Neural progenitor cell (in vitro differentiated cells): ENCODE results near the gene CEP68. TPM values are rescaled to one million over a fixed set of nuclear protein-coding genes. Genes with fewer than 3 reads are reported as not detected.
A peak's percentile ranks its signal among the peaks of the same experiment; 100 is the strongest.

Source experiments
- DNase-seq: peaks from one replicate; pipeline ENCODE4 v3.0.0-alpha.2; 2016; ENCODE audit warnings: low spot score
- H2AFZ ChIP-seq: fragments of 200-600 bp; sonication (generic); replicated peaks from 2 replicates; pipeline ENCODE4 v1.6.1; 2016; ENCODE audit warnings: antibody characterized with exemption
- H3F3A ChIP-seq: fragments of 200-600 bp; sonication (generic); 2 replicates; pipeline ENCODE4 v1.6.1; 2016; ENCODE audit warnings: antibody characterized with exemption, low read depth
- H3K27ac ChIP-seq: fragments of 200-600 bp; sonication (generic); 2 replicates; pipeline ENCODE4 v1.5.1; 2016; ENCODE audit warnings: mild to moderate bottlenecking
- H3K27me3 ChIP-seq: fragments of 200-600 bp; sonication (generic); 2 replicates; pipeline ENCODE4 v1.6.1; 2016; ENCODE audit warnings: mild to moderate bottlenecking, moderate library complexity
- H3K36me3 ChIP-seq: fragments of 200-600 bp; sonication (generic); 2 replicates; pipeline ENCODE4 v1.5.1; 2016
- H3K4me1 ChIP-seq: fragments of 200-600 bp; sonication (generic); 2 replicates; pipeline ENCODE4 v1.6.1; 2016; ENCODE audit warnings: mixed run types
- H3K4me2 ChIP-seq: fragments of 200-600 bp; sonication (generic); 2 replicates; pipeline ENCODE4 v1.6.1; 2016
- H3K4me3 ChIP-seq: fragments of 200-600 bp; sonication (generic); 2 replicates; pipeline ENCODE4 v1.5.1; 2016
- H3K79me2 ChIP-seq: fragments of 200-600 bp; sonication (generic); 2 replicates; pipeline ENCODE4 v1.6.1; 2016; ENCODE audit warnings: low read depth
- H3K9ac ChIP-seq: fragments of 200-600 bp; sonication (generic); 2 replicates; pipeline ENCODE4 v1.6.1; 2016
- H3K9me3 ChIP-seq: fragments of 200-600 bp; sonication (generic); 2 replicates; pipeline ENCODE4 v1.5.1; 2016; ENCODE audit warnings: low read depth
- H4K20me1 ChIP-seq: fragments of 200-600 bp; sonication (generic); 2 replicates; pipeline ENCODE4 v1.6.1; 2016; ENCODE audit warnings: low read depth
- H3K27ac Mint-ChIP-seq: 3 replicates; pipeline ENCODE4 v1.8.0; 2021; ENCODE audit warnings: mixed read lengths
- H3K27me3 Mint-ChIP-seq: 2 replicates; pipeline ENCODE4 v1.8.0; 2022; ENCODE audit warnings: low read depth, mild to moderate bottlenecking, inconsistent platforms, moderate library complexity, mixed read lengths; ENCODE audit not compliant: insufficient read depth
- H3K36me3 Mint-ChIP-seq: 3 replicates; pipeline ENCODE4 v1.8.0; 2021; ENCODE audit warnings: mixed read lengths
- H3K4me1 Mint-ChIP-seq: 3 replicates; pipeline ENCODE4 v1.8.0; 2021; ENCODE audit warnings: mixed read lengths
- H3K4me3 Mint-ChIP-seq: 3 replicates; pipeline ENCODE4 v1.8.0; 2021; ENCODE audit warnings: mild to moderate bottlenecking, moderate library complexity, mixed read lengths
- H3K9me3 Mint-ChIP-seq: 3 replicates; pipeline ENCODE4 v1.8.0; 2020; ENCODE audit warnings: mixed read lengths
- CTCF ChIP-seq: fragments of 200-600 bp; sonication (generic); IDR thresholded peaks from 2 replicates; pipeline ENCODE4 v1.5.1; 2017; ENCODE audit warnings: antibody characterized with exemption, mild to moderate bottlenecking
- EZH2 ChIP-seq: fragments of 200-600 bp; sonication (generic); IDR thresholded peaks from 2 replicates; pipeline ENCODE4 v1.6.1; 2017; ENCODE audit warnings: antibody characterized with exemption, mild to moderate bottlenecking, moderate library complexity
- EZH2phosphoT487 ChIP-seq: fragments of 200-600 bp; sonication (generic); IDR thresholded peaks from 2 replicates; pipeline ENCODE4 v1.6.1; 2017; ENCODE audit warnings: antibody characterized with exemption
- total RNA-seq: library from RNA; depleted of rRNA; stranded (reverse); fragments of >200 nt; gene quantifications from 2 replicates; pipeline ENCODE4 v1.2.3, GENCODE V29; 2015; ENCODE audit warnings: low replicate concordance

The CEP68 gene
- total RNA-seq, 1 donor from 2014 or later: 36.2 TPM

GRCh38 chr2:65022189-65022588 lies 34.0 kb upstream of the CEP68 start:
- Mint-ChIP-seq H3K36me3 (peaks cover 17% of the 10 kb centered on the region), H3K4me3 (no peak overlapping the region), H3K9me3 (no peaks in the 10 kb centered on the region), H3K27ac (no peak overlapping the region), H3K4me1 (peaks cover 4% of the 10 kb centered on the region), H3K27me3 (peaks cover 5% of the 10 kb centered on the region)
- H3K27me3 ChIP-seq: no peaks in the 10 kb centered on the region
- H3K9me3 ChIP-seq: no peaks in the 10 kb centered on the region
- no peaks in the 10 kb centered on the region for H3K36me3 ChIP-seq
- no peak for TF ChIP-seq EZH2phosphoT487
- no peak for TF ChIP-seq CTCF
- no peak for TF ChIP-seq EZH2
- no peak overlapping the region for H3K4me2 ChIP-seq
- no peak overlapping the region for H2AFZ ChIP-seq
- H4K20me1 ChIP-seq: no peaks in the 10 kb centered on the region
- H3K9ac ChIP-seq: no peak overlapping the region
- H3F3A ChIP-seq: no peaks in the 10 kb centered on the region
- DNase-seq: no peak
- H3K4me3 ChIP-seq: no peak overlapping the region
- no peaks in the 10 kb centered on the region for H3K79me2 ChIP-seq
- H3K27ac ChIP-seq: no peak overlapping the region
- H3K4me1 ChIP-seq: no peaks in the 10 kb centered on the region

- H3K4me3 Mint-ChIP-seq: no peak overlapping the region
- H3F3A ChIP-seq: no peaks in the 10 kb centered on the region
Observed at GRCh38 chr2:65023742-65024141, 32.5 kb upstream of the CEP68 start.

GRCh38 chr2:65024149-65024829 lies 31.9 kb upstream of the CEP68 start:
- Histone ChIP-seq H3K27ac (no peak overlapping the region), H3K27me3 (no peaks in the 10 kb centered on the region), H4K20me1 (no peaks in the 10 kb centered on the region), H3K79me2 (no peaks in the 10 kb centered on the region), H3F3A (no peaks in the 10 kb centered on the region), H3K9ac (no peak overlapping the region), H3K4me1 (no peaks in the 10 kb centered on the region), H3K4me3 (no peak overlapping the region), H3K36me3 (no peaks in the 10 kb centered on the region), H3K9me3 (no peaks in the 10 kb centered on the region), H3K4me2 (no peak overlapping the region), H2AFZ (no peak overlapping the region)
- DNase-seq: no peak
- H3K27ac Mint-ChIP-seq: no peak overlapping the region
- peaks cover 3% of the 10 kb centered on the region for H3K27me3 Mint-ChIP-seq
- H3K36me3 Mint-ChIP-seq: peaks cover 5% of the 10 kb centered on the region
- no peaks in the 10 kb centered on the region for H3K9me3 Mint-ChIP-seq
- no peak for TF ChIP-seq EZH2
- no peak for TF ChIP-seq CTCF
- TF ChIP-seq EZH2phosphoT487: no peak
- H3K4me1 Mint-ChIP-seq: peaks cover 4% of the 10 kb centered on the region
- H3K4me3 Mint-ChIP-seq: no peak overlapping the region

More at GRCh38 chr2:65023742-65024141, 32.5 kb upstream of the CEP68 start:
- Histone ChIP-seq H4K20me1 (no peaks in the 10 kb centered on the region), H3K4me3 (no peak overlapping the region), H2AFZ (no peak overlapping the region), H3K36me3 (no peaks in the 10 kb centered on the region), H3K9ac (no peak overlapping the region), H3K4me1 (no peaks in the 10 kb centered on the region), H3K4me2 (no peak overlapping the region), H3K79me2 (no peaks in the 10 kb centered on the region), H3K27me3 (no peaks in the 10 kb centered on the region), H3K9me3 (no peaks in the 10 kb centered on the region), H3K27ac (no peak overlapping the region)
- Mint-ChIP-seq H3K4me1 (peaks cover 4% of the 10 kb centered on the region), H3K27ac (no peak overlapping the region), H3K36me3 (peaks cover 9% of the 10 kb centered on the region), H3K9me3 (no peaks in the 10 kb centered on the region), H3K27me3 (peaks cover 5% of the 10 kb centered on the region)
- TF ChIP-seq CTCF: no peak
- TF ChIP-seq EZH2phosphoT487: no peak
- no peak for TF ChIP-seq EZH2
- peak; percentile 8 for DNase-seq
